OCI-LY1 (cell line): ENCODE results near the gene ZNF629.

ENCODE experiments used
- EZH2 ChIP-seq: fragments of 200-600 bp; sonication (generic), shearing (Covaris generic); IDR thresholded peaks from 2 replicates; pipeline ENCODE4 v1.8.0; 2017; ENCODE audit warnings: borderline replicate concordance, mixed run types, mild to moderate bottlenecking, antibody characterized with exemption, low read length, moderate library complexity, mixed read lengths
- TF ChIP-seq, protein P1 (sequence below): fragments of 200-600 bp; sonication (generic), shearing (Covaris generic); IDR thresholded peaks from 2 replicates; pipeline ENCODE4 v1.5.1; 2017; ENCODE audit warnings: mild to moderate bottlenecking, antibody characterized with exemption, low read length, moderate library complexity, mixed read lengths

DNA sequence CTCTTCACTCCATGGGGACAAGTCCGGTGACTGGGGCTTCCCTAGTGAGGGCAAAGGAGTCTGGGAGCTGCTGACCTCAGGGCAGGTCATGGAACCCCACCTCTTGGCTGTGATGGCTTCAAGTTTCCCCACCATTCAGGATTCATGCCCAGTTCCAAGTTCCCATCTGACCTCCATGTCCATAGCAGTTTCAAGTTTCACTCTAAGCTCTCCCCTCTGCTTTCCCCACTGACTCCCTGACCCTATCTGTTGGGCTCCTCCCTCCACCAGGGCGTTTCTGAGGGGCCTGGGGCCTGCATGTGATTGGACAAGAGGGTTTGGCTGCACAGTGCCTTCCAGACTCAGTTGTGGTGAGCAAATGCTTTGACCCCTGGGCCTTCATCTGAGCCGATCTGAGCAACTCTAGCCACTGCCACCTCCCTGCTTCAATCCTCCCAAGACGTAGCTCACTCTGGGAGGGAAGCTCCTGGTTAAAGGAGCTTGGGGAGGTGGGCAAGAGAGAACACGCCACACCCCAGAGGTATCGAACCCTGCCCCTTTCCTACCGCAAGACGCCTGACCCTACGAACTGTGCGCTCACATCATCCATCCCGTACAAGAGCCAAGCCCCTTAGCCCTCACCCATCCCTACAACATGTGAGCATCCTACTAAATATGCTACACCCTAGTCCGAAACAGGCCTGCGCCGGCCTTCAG is 8.3 kb downstream of the ZNF629 start:
- no peak for TF ChIP-seq EZH2
- TF ChIP-seq, protein P1, sequence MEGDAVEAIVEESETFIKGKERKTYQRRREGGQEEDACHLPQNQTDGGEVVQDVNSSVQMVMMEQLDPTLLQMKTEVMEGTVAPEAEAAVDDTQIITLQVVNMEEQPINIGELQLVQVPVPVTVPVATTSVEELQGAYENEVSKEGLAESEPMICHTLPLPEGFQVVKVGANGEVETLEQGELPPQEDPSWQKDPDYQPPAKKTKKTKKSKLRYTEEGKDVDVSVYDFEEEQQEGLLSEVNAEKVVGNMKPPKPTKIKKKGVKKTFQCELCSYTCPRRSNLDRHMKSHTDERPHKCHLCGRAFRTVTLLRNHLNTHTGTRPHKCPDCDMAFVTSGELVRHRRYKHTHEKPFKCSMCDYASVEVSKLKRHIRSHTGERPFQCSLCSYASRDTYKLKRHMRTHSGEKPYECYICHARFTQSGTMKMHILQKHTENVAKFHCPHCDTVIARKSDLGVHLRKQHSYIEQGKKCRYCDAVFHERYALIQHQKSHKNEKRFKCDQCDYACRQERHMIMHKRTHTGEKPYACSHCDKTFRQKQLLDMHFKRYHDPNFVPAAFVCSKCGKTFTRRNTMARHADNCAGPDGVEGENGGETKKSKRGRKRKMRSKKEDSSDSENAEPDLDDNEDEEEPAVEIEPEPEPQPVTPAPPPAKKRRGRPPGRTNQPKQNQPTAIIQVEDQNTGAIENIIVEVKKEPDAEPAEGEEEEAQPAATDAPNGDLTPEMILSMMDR: no peak
